GM19463 (cell line): ENCODE data around the gene FBXO48.

ENCODE experiments used
- ATAC-seq: cut with Tn5 transposase; IDR thresholded peaks from one replicate; pipeline ENCODE4 v1.9.1; 2021; ENCODE audit warnings: mild to moderate bottlenecking, moderate library complexity; ENCODE audit not compliant: unreplicated experiment

Gene FBXO48

DNA sequence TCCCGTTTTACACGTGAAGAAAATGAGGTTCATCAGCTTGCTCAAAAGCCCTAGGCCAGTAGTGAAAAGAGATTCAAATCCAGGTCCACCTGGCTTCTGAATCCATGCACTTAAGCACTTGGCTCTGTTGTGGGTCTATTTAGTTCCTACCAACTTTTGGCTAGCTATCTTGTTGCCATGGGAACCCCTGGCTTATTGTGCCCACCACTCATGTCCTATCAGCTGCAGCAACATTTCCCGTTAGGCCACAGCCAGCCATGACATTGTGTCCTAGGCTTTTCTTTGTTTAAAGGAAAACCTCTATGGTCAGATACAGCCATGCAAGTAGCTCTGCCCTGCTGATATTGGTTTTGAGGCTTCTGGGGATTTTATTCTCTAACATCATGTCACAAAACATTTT, 52.2 kb downstream of the FBXO48 start:
- no peak for ATAC-seq

DNA sequence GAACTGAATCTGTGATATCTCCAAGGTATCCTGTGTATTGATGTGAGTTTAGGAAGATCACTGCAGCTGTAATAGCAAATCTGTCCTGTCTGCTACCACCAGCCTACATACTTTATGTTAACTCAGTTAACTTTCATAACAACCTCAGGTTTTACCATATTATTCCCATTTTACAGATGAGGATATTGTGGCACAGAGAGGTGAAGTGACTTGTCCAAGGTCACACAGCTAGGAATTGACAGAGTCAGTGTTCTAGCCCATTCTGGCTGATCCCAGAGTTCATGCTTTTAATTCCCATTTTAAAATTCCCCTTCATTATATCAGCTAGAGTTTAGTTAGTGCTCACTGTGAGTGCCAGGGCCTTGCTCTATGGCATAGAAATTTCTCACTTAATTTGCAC, 52.6 kb downstream of the FBXO48 start:
- no peak for ATAC-seq

- ATAC-seq = no peak
These were observed 53.6 kb downstream of the FBXO48 start for GRCh38 chr2:68413466-68413865.

DNA sequence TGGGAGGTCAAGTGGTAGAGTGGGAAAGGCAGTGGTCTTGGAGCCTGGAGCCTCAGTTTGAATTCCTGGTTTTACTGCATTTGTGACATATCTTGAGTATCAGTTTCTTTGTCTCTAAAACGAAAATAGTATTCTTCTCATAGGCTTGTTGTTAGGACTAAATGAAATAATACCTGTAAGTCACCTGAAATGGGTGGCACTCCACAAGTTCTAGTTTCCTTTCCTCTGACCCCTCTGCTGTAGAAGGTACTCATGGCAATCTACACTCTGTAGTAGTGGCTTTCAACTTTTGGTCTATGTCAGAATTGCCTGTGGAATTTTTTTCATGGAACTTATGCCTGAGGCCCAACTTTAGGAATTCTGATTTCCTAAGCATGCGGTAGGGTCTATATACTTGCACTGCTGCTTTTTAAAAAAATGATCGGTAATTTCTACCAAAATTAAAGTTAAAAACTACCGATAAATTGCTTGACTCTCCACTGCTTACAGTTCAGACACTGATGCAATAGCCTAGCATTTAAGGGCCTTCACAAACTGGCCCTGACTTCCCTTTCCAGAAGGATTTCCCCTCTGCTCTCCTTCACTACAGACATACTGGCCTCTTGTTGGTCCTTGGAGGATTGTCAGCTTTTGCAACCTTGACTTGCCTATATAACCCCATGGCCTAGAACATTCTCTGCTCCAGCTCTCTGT, 54.8 kb downstream of the FBXO48 start:
- ATAC-seq = peak; percentile 32

- peak; percentile 88 for ATAC-seq
These were observed 55.5 kb downstream of the FBXO48 start for GRCh38 chr2:68411397-68412126.
